Embryonic facial prominence (tissue), 1 donor: ENCODE results near the gene CNNM1.

Source experiments
- DNase-seq: peaks from one replicate; pipeline ENCODE4 v3.0.0-alpha.2; 2016; ENCODE audit errors: extremely low spot score

Gene CNNM1

DNA sequence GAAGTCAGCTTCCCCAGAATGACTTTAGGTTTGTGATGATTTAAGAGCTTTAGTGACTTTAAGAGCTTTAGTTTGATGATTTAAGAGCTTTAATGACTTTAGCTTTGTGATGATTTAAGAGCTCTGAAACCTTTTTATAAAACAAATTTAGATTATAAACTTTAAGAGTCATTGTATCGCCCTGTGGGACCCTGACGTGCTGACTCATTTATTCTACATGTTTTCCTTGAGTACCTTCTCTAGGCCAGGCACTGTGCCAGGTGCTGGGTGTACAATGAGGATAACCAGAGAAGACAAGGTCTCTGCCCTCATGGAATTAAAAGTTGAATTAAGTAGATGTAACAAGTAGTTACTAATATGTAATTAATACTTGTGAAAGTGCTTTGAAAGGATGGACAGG is 45.4 kb downstream of the CNNM1 start:
- DNase-seq, result no peak

DNA sequence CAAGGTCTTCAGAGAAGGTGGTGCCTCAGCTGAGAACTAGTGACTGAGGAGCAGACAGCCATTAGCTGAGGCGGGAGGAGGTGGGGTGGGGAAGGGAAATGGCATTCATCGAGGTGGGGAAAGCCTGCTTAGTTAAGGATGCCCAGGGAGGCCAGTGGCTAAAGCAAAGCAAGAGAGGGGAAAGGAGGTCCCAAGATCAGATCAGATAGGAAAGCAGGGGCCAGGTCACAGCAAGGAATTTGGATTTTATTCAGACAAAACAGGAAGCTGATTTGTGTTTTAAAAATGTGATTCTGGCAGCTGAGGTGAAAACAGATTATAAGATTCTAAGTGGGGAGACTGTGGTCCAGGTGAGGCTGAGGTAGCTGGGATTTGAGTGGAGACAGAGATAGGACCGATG is 45.8 kb downstream of the CNNM1 start:
- DNase-seq, result no peak

DNA sequence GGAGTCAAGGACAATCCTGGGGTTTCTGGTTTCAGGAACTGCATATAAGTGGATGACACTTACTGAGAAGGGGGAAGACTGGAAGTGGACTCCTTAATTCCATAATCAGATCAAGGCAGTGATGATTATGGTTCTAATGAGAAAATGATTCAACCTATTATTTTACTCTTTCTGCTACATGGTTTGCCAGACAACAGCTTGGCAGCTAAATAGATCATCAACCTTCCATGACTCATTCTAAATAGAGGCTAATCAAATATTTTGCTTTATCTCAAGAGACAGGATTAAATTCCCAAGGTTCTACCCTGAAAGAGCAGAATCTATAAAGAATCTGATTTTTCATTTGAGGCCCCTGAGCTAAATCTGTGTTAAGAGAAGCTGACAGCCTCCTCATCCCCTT is 46.3 kb downstream of the CNNM1 start:
- DNase-seq, result no peak

DNA sequence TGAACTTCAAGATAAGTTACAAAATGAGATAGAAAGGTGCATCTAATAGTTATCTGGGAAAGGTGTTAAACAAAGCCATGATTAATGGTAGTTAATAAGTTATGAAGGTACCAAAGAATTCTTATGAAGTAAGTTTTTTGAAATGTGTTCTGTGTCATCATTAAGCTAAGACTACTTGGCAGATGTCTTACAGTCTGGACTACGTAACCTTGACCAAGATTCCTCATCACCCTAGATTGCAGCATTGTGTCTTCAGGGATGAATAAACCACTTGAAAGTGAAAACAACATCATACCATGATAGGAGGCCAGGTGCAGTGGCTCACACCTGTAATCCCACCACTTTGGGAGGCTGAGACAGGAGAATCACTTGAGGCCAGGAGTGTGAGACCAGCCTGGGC is 53.0 kb downstream of the CNNM1 start:
- DNase-seq, result no peak

DNA sequence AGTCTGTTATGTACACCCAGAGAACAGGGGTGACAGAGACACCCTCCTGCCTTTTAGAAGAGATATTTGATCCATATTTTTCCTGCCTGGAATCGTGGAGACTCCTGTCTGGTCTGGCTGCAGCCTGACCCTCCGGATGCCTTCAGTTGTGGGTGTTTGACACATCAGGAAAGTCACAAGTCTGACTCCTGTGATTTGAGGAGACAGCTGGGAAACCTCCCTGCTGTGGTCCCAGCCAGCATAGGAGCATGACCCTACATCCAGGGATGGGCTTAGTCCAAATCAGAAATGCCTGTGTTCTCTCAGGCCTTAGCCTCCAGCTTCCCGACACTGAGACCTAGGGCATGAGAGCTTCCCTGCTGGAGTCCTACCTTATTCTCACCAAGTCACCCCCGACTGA is 57.9 kb downstream of the CNNM1 start:
- DNase-seq, result no peak

DNA sequence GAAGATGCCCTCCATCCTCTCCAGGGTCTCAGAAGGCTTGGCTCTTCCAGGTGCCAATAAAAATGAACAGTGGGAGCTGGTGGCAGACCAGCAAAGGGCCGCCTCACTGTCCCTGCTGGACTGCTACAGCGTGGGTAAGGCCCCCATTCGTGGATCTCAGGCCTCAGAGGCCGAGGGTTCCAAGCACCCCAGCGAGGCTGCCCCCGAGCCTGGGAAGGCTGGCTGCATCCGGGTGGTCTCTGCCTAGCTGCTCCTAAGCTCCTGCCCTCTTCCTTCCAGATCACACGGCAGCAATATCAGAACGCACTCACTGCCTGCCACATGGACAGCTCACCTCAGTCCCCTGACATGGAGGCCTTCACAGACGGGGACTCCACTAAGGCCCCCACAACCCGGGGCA is 58.4 kb downstream of the CNNM1 start:
- DNase-seq, result no peak

DNA sequence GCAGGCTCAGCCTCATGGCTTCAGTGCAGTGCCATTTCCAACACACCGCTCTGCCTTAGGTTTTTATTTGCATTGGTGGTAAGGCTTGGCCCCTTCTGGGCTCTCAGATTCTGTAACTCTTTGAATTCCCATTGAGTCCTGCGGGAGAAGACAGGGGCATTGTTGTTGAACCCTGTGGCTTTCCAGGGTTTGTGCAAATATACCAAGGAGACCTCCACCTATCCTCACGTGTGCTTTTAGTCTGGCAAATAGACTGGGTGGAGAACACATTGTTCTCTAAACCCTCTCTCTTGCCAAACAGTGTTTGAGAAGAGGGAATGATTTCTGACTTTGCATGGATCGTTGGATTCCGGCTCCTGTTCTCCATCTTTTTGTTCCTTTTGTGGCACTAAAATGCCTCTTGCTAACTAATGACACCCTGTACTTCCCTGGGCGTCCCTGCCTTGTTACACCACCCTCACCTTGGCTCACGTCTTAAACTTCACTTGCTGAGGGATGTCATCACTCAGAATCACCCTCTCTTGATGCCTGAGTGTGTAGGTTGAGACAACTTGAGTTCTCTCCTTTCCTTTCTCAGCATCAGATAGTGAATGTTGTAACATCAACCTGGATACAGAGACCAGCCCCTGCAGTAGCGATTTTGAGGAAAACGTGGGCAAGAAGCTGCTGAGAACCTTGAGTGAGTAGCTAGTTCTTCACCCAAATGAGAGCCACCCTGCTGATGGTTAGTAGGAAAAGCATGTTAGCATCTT is 60.7 kb downstream of the CNNM1 start:
- DNase-seq, result no peak

DNA sequence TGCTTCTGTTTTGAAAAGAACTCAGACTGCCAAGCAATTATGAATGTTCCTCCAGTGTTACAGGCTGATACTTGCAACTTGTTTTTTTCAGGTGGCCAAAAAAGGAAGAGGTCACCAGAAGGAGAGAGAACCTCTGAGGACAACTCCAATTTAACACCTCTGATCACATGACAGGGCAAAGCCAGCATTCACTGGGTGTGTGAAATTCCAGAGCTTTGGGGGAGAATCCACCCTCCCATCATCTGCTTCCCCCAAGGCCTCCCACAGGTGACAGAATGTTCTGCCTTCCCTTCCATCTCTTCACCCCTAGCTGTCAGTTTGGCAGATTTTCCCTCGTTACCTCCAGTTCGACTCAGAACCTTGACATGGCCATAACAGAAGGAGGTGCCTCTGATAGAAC is 62.2 kb downstream of the CNNM1 start:
- no peak for DNase-seq

DNA sequence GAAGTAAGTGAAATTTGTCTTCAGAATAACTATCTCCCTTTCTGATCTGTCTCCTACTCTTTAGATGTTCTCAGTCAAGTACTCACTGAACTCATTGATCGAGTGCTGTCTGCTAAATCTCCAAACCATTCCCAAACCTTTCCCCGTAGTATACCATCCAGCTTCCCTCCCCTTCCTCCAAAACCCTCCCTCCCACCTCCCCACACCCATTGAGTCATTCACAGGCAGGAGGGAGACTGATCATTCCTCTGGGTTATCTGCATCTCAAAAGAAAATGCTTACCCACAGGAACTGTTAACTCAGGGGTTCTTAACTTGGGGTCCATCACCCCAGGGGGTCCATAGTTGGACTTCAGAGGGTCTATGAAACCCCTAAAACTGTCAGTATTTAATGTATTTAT is 63.9 kb downstream of the CNNM1 start:
- DNase-seq, result no peak

DNA sequence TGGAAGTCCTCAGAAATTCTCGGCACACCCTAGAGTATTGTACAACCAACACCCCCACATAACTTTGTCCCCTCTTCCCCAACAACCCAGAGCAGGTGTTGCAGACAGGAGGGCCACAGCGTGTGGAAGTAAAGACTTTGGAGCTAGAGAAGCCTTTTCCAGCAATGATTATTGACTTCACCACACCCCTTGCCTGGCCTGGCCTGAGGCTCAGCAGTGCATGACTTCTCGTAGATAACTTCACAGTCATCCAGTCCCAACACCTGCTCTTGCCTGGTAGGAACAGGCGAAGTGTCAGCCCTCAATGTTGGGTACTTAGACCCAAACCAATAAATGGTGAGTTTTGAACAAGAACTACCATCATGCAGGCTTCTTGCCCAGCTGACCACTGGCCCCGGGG is 64.5 kb downstream of the CNNM1 start:
- no peak for DNase-seq

DNA sequence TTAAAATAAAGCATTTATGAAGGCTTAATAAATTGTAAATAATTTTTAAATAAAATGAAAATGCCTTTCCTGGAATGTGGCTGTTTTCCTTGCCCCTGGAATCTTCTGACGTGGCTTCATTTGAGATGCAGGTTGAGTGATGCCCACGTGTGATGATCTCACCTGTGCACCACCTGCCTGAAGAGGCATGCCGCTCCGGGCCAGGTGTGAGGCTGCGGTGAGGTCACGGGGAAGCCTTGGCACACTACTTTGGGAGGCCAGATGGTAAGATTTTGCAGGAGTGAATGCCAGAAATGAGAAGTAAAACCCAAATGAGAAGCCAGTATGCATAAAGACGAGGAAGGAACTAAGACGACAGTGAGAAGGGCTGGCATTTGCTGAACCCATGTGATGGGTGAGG is 65.1 kb downstream of the CNNM1 start:
- DNase-seq, result no peak

DNA sequence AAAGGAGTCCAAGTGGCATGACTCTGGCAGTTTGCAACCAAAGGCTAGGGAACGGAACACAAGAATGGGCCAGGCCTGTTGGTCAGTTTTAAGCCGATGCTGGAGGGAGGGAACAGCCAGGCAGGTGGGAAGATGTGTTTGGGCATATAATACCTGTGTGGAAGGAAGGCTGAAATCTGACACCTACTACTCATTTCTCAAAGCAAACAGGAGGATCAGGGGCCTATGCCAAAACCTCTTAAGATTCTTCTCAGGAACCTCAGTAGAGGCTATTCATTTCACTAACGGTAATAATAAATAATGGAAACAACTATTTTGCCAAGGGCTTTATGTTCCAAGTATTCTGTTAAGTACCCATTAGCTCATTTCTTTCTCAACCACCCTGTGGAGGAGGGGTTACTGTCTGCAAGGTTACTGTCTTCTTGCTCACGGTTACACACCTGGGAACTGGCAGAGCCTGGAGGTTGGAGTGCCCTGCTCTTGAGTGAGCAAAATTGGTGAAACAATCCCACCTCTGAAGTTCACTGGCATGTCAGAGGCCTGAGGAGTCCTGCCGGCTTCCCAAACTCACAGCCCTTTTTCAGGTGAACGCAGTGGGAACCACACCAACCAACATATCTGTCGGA is 65.7 kb downstream of the CNNM1 start:
- DNase-seq, result no peak

DNA sequence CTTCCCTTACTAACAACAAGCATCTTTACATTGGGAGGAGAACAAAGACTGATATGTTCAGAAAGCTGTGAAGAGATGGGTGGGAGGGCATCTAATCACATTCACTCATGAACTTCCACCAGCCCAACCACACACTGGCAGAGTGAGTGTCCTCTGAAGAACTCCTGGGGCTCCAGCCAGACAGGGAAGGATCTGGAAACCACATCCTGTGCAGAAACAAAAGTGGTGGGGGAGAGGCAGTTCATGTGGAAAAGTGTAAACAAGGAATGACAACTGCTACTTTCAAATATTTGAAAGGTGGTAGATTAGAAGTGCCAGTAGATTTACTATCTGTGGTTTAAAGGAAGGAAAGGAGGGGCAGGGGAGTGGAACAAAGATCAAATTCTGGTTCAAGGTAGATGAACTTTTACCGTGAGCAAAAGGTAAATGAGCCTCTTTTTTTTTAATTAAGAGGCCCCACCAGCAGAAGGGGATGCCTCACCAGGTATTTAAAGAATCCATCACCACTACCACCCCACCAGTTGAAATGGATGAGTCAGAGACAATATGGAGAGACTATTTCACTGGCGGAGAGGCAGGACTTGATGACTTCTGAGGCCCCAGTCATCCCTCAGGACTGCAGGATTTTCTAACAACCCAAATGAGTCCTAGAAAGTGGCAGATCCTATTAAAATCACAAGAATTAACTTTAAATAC is 66.7 kb downstream of the CNNM1 start:
- no peak for DNase-seq

DNA sequence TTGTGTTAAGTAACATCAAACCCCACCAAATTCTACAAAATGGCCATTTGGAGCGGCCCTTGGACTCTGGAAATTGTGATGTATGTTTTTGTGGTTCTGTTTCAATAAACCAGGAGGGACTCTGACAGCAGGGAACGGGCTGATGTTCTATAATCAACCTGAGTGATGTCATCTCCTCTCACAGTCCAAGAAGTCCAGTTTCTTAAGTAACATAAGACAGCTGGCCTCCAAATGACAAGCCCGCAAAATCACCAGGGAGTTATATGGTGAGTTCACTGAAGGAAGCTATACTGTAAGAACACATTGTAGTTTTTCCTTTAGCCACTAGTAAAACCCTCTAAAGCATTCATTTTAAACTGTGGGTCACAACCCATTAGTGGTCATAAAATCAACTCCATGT is 67.3 kb downstream of the CNNM1 start:
- DNase-seq, result no peak

DNA sequence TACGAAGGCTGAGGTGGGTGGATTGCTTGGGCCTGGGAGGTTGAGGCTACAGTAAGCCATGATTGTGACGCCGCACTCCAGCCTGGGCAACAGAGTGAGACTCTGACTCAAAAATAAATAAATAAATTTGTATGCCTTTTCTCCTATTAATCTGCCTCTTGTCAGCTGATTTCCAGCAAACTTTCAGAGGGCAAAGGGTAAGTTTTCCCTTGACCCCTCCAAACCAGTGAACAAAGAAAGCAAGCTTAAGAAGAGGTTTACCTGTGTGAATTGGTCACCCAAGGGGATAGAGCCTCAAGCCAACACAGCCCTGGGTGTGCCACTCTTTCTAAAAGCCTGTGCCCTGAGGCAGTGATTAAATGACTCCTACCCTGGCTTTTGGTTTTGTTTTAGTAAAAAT is 70.5 kb downstream of the CNNM1 start:
- DNase-seq, result no peak

DNA sequence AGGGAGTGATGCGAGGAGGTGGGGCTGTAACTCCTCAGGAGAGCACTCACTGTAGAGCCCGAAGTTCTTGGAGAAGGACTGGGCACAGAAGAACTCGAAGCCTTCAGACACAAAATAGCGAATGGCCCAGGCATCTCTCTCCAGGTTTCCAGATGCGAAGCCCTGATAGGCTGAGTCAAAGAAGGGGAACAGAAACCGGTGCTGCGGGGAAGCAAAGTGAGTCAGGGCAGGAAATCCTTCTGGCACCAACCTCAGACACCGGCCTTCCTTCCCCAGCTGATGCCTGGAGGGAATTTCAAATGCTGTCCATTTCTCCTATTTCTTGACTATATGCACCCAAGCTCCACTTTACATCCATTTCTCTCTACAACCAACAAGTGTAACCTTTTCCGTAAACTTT is 74.5 kb downstream of the CNNM1 start:
- no peak for DNase-seq

DNA sequence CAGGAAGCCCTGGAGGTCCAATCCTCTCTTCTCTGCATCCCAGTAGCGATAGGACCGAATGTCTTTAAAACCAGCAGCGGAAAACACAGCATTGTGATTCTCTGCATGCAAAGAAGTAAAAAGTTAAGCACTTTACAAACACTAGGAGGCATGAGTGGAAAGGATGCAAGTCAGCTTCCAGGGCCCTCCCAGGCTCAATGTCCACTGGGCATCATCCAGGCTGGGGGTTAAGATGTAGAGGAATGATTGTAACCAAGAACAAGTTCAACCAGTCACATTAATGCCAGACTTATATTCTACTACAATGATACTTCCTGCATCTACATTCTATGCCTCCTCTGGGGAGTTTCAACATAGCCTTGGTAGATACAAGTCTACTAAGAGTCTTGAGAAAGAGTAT is 77.0 kb downstream of the CNNM1 start:
- DNase-seq, result no peak

DNA sequence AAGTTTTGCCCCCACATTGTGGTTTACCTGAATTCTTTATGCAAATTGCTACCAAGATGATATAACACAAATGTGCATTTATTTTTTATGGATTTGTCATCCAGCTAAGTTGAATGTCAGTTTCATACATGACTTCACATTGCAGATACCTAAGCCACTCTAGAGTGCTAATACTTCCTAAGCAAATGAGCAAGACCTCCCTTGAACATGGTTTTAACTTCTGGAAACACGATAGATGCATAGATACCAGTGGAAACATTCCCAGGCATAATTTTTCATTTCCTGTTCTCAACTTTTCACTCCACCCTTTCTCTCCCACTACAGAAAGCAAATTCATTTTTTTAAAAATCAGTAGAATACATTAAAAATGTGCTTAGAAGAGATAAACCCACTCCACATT is 81.0 kb downstream of the CNNM1 start:
- no peak for DNase-seq

DNA sequence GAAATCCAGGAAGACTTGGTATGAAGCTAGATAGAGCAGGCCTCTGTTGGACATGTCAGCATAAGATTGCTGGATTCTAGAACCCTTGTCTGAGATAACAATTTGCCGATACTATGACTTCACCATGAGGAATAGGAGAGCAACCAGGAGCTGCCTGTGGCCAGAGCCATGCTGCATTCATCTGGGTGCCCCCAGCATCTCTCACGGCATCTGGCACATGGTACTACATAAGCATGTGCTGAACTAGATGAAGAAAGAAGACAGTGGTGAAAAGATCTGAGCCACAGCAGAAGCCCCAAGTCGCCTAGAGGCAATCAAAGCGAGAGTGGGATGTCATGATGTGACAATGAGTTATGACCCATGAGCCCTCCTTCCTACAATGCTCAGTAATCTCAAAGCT is 81.7 kb downstream of the CNNM1 start:
- no peak for DNase-seq

DNA sequence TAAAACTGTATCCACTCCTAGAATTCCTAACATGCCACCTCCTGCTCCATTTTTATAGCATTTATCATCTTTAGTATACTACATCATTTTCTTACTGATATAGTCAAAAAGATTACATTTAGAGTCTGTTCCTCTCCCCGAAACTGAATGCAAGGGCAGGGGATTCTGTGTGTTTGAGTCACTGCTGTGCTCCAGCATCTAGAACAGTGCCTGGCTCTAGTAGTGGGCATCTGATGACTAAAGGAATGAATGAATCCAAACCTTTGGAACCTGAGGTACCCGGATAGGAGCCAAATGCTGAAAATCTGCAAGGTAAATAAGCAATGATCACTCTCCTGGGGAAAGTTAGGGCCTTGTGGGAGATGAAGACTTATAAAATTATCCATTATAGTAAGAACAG is 82.4 kb downstream of the CNNM1 start:
- DNase-seq, result no peak

DNA sequence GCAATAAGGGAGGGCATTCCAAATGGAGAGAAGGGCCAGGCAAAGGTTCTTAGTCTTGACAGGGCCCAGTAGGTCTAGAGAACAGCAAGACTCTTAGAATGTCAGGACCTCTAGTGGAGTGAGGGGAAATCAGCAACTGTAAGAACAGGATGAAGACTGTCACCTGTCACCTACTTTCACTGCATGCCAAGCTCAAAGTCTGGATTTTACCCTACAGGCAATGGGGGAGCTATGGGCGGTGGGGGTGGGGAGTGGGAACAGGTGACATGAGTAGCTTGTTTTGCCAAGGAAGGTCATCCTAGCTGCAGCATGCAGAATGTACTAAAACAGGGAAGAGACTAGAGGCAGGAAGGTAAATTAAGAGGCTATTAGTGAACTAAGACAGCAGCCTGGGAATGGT is 82.9 kb downstream of the CNNM1 start:
- DNase-seq, result no peak

DNA sequence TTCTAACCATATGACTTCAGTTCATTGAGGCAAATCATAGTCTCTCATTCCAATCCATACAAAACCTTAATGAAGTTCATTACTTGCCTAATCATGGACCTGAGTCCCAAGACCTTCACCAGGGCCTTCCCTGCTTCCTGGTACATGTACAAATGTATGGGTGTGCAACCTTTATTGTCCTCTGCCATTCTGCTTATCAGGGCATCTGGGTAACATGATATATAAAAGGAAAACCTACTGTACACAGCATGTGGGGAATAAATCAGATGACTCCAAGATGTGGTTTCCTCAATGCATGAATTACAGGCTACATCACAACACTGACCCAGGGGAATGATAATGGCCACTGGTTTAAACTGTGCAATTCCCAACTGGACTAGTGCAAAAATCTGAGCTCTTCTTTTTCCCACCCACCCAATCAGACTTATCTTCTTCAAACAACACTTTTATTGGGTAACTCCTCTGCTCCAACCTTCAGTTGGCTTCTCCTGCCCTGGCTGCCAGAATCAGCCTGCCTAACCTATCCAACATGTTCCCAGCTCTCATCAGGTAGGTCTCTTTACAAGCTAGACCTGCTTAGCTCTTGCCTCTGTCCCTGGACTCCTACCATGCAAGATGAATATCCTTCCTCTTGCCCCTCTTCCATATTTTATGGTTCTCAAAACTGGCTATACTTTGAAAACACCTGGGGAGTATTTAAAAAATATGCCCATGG is 89.9 kb downstream of the CNNM1 start:
- no peak for DNase-seq

DNA sequence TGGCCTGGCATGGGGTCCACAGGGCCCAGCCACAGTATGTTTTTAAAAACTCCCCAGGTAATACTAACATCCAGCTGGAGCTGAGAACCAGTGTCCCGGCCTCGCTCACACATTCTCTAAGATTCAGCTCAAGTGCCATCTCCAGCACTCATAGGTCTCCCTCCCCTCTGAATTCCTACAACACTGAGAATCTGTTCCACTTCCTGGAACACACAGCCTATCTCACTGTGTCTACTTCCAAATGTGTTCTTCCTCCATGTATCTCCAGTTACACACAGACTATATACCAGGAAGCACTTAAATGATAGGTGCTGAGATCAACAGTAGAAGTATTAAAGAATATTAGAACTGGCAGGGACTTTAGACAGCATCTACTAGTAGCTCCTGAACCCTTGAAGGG is 90.5 kb downstream of the CNNM1 start:
- no peak for DNase-seq
